HG03196 (cell line): ENCODE results near the gene RESF1.

Experiments
- ATAC-seq: cut with Tn5 transposase; IDR thresholded peaks from one replicate; pipeline ENCODE4 v1.9.1; 2021; ENCODE audit not compliant: unreplicated experiment

RESF1 gene

DNA sequence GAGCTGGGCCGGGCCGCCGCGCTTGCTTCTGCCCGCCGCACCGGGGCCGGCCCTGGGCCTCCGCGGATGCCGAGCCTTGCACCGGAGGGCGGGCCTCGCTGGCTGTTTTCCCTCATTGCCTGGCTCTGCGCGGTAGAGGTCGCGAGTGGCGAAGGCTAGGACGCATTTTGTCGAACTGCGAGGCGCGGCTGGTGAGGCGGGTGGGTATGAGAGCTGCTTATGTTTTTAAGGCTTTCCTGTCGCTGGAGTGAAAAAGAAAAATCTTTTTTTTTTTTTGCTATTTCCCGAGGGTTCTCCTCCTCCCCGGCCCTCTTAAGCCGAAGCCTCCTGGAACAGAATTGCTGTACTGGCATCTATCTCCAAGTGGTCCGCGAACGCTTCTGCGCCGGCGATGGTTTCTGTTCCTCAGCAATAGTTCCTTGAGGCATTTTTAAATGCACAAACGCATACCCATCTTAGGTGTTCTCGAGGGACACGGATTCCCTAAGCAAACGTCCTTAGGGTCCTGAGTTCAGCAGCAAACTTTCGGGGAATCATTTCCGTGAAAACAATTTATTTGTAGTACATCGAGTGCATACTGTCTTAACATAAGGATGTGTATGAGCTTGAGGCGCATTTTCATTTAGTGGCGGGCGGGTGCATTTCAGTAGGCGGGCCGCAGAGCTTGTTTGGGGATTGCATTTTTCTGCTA lies 631 bp downstream of the RESF1 start:
- peak; percentile 41 for ATAC-seq

DNA sequence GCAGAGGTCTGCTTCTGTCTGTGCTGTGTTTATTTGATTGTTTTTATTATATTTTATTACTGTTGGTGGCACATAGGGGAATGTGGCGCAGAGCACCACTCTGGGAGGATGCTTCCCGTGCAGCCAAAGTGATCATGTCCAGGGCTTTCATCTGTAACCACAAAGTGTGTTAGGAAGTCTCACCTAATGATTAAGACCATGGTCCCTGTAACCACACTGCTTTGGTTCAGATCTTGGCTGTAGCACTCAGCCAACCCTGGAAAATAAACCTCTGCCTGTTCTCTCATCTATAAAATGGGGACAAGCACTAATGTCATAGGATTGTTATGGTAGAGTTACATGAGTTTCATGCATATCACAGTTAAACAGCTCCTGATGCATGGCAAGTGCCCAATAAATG lies 1.9 kb downstream of the RESF1 start:
- ATAC-seq = no peak

DNA sequence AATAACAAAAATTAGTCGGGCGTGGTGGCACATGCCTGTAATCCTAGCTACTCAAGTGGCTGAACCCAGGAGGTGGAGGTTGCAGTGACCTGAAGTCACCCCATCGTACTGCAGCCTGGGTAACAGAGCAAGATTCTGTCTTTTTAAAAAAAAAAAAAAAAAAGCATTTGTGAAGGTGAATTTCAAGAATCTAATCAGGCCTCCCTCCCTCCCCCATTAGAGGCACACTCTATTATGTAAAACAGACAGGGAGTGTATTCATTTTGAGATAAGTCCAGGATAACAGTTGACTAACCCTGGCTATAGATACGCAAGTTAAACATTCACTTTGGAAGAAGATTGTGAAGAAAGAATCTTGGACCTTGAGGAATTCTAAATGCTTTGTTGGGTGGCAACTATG lies 2.9 kb downstream of the RESF1 start:
- no peak for ATAC-seq

DNA sequence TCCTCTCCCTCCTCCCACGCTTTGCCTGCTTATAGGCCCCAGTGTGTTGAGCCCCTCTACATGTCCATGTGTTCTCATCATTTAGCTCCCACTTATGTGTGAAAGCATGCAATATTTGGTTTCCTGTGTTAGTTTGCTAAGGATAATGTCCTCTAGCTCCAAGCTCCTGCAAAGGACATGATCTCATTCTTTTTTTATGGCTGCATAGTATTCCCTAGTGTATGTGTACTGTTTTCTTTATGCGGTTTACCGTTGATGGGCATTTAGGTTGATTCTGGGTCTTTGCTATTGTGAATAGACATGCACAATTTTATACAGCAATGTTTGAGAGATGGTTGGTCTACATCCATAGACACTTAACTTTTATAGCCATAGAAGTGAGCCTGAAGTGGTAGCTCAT lies 5.1 kb downstream of the RESF1 start:
- ATAC-seq = no peak

DNA sequence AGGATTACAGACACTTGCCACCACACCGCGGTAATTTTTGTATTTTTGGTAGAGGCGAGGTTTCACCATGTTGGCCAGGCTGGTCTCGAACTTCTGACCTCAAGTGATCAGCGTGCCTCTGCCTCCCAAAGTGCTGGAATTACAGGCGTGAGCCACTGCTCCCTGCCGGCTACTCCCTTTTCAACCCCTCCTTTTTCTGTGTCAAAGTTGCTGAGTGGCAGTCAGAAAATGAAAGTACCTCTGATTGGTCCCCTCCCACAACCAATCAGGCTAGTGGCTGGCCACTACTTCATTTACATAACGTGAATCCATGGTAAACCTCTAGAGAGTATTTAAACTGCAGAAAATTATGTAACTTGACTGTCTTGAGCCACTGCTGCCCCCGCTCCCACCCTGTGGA lies 5.9 kb downstream of the RESF1 start:
- no peak for ATAC-seq

DNA sequence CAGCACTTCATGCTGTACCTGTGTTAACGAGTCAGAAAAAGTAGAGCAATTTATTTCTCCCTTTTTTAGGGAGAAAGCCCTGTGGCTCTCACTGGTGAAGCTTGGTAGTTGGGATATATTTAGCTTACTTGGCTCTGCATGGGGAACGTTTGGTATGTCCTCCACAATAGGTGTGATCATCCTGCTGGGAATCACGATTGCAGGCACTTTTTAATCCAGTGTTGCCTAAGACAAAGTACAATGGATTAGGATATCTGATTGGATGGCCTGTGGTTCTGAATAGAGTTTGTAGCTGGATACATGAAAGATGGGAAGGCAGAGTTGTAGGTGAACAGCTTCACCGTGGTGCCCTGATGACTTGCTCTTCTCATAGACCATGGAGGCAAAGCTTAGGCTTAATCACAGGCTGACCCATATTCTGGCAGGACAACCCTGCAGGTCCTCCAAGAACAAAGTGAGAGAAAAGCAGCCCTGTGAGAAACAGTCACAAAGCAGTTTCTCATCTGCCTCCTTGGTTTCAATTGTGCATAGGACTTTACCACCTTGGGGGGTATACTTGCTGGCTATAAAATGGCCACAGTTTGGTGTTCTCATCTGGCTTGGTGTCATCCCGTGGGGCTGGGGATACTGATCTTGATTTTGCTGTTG lies 7.5 kb downstream of the RESF1 start:
- no peak for ATAC-seq

DNA sequence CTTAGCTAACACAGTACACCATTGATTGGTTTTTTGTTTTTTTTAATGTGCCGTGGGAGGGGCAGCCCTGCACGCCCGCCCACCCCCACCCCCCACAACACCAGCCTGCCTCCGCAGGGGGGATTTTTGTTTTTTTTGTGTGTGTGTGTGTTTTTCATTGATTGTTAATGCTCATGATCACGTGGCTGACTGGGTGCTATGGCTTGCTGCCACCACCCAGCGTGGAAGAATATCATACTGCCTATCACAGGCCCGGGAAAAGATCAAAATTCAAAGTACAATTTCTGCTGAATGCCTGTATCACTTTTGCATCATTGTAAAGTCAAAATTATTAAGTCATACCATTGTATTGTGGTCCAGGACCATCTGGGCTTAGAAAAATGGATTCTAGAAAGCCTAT lies 8.3 kb downstream of the RESF1 start:
- ATAC-seq = no peak

DNA sequence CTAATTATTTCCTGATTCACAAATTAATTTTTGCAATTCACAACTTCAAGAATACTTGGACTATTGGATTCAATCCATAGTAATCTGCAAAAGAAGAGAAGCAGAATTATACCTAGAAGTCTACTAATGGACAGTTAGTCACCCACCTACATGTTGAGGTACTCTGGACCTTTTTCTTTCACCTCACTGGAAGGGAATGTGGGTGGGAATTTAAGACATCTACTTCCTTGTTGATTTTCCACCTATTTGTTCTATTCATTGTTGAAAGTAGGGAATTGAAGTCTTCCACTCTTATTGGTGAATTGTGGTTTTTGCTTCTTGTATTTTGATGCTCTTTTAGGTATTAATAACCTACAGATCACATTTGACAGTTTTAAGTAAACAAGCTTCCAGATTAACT lies 11.0 kb downstream of the RESF1 start:
- no peak for ATAC-seq

DNA sequence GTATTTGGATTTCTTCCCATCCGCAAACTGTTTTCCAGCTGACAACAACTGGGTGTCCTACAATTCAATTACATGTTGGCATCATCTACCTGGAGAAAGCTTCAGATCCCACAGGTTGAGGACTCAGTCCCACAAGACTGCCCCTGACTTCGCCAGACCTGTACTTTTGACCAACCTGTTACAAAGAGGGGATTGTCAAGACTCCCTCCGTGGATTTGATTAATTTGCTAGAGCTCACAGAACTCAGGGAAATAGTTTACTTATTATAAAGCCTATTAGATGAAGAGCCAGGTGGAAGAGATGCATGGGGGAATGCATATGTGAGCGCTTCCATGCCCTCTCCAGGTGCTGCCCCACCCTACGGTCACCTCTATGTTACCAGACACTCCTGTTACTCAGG lies 14.6 kb downstream of the RESF1 start:
- no peak for ATAC-seq

DNA sequence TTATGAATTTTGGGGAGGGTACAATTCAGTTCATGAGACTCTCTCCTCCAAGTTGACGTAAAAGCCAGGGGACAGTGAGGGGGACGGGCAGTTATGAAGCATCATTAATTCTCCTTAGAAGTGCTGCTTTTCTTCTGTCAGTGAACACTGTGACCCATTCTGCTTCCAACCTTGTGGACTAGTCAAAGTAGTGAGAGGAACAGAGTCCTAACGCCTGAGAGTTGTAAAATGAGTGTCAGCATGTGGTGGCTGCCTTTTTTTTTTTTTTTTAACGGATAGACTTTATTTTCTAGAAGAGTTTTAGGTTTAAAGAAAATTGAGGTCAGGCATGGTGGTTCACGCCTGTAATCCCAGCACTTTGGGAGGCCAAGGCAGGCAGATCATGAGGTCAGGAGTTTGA lies 15.5 kb downstream of the RESF1 start:
- no peak for ATAC-seq

DNA sequence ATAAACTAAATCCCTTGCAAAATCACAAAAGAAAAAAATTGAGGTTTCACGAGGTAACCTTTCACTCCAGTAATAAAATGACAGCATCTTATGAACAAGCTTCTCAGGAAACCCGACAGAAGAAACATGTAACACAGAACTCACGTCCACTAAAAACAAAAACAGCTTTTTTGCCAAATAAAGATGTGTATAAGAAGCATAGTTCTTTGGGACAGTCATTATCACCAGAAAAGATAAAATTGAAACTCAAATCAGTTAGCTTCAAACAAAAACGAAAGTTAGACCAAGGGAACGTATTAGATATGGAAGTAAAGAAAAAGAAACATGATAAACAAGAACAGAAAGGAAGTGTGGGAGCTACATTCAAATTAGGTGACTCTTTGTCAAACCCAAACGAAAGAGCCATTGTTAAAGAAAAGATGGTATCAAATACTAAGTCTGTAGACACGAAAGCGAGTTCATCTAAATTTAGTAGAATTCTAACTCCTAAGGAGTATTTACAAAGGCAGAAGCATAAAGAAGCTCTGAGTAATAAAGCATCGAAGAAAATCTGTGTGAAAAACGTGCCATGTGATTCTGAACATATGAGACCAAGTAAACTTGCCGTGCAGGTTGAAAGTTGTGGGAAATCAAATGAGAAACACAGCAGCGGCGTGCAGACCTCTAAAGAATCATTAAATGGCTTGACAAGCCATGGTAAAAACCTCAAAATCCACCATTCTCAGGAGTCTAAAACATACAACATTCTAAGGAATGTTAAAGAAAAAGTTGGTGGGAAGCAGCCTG lies 25.8 kb downstream of the RESF1 start:
- no peak for ATAC-seq

DNA sequence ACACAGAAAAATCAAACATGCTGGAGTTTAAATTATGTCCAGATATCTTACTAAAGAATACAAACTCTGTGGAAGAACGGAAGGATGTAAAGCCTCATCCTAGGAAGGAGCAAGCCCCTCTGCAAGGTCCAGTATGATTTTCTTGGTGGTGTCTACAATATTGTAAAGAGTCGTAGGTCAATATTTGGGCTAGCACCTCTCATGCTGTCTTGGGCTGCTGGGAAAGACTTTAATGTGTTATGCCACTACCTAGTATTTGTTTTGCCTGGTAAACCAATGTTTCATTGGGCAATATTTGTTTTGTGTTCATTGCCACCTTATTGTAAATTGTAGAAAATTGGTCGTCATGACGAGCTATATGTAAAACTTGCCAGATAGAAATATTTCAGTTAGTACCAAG lies 26.6 kb downstream of the RESF1 start:
- ATAC-seq = no peak

DNA sequence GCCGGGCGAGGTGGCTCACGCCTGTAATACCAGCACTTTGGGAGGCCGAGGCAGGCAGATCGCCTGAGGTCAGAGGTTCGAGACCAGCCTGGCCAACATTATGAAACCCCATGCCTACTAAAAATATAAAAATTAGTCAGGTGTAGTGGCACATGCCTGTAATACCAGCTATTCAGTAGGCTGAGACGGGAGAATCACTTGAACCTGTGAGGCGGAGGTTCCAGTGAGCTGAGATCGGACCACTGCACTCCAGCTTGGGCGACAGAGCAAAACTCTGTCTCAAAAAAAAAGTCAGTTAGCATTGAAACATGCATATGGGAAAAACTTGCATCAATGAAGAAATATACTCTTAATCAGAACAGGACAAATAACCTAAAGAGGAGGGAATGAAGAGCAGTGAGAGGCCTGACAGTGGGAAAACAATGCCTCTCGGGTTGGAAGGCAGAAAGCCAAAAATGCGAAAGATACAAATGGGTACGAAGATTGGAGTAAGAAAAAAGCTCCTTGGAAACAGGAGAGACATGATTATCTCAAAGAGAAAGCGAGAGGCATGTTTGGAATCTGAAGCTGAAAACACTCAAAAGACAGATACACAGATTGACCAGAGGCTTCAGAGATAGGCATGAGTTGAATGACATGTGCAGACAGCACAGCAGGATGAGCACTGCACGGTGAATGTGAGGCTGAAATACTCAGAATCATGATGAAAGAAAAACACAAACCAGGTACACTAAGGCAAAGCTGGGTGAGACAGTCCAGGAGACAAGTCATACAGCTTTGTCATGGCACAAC lies 30.6 kb downstream of the RESF1 start:
- no peak for ATAC-seq

DNA sequence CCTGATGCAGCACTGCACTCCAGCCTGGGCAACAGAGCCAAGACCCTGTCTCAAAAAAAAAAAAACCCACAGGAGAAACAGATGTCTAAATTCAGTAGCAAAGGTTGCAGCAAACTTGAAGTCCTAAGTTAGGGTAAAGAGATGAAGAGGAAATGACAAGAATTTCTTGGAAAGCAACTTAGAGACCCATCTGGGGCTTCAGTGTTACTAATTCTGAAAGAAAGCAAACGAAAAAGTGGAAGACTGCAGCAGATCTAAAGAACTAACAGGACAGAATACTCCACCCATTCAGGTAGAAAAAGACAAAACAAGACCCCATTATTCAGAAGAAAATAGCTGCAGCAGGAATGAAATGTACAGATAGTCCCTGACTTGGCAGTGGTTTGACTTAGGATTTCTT lies 31.9 kb downstream of the RESF1 start:
- ATAC-seq = no peak

DNA sequence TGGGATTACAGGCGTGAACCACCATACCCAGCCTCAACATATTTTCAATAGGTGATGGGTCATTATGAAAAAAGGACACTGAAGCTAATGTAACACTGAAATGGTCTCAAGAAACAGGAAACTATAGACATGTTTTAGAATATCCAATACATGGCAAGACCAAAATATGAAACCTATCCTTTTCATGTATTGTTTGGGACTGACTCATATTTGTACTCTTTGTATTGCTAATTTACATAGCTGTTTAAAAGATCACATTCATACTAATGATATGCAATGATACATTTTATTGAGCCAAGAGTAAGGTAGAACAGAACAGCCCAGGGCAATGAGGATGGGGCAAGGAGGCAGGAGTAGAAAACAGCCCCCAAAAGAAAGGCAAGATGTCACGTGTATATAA lies 32.6 kb downstream of the RESF1 start:
- ATAC-seq = no peak

DNA sequence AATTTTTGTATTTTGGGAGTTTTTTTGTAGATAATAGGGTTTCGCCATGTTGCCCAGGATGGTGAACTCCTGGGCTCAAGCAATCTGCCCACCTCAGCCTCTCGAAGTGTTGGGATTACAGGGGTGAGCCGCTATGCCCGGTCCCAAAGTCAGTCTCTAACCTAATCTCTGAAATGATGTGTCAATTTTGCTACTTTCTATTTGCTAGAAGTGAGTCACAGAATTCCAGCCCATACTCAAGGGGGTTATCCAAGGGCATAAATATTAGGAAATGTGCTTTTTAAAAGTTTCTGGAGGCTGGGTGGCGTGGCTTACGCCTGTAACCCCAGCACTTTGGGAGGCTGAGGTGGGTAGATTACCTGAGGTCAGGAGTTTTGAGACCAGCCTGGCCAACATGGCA lies 40.5 kb downstream of the RESF1 start:
- ATAC-seq = no peak

DNA sequence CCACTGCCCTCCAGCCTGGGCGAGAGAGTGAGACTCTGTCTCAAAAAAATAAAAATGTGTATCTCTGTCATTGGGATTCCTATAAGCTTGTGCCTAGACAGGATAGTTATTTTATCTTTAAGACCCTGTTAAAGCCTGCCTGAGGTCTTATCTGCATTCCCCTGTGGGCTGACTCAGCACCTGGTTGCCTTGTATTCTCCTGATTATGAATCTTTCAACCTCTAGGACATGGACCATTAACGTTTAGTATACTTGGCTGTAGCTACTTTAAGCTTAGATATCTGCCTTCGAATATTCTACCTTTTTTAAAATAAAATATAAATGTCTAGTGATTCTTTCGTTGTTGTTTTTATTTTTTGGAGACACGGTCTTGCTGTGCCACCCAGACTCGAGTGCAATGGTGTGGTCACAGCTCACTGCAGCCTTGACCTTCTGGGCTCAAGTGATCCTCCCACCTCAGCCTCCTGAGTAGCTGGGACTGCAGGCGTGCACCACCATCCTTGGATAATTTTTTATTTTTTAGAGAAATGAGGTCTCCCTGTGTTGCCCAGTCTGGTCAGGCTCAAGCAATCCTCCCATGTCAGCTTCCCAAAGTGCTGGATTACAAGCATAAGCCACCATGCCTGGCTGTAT lies 41.3 kb downstream of the RESF1 start:
- no peak for ATAC-seq

DNA sequence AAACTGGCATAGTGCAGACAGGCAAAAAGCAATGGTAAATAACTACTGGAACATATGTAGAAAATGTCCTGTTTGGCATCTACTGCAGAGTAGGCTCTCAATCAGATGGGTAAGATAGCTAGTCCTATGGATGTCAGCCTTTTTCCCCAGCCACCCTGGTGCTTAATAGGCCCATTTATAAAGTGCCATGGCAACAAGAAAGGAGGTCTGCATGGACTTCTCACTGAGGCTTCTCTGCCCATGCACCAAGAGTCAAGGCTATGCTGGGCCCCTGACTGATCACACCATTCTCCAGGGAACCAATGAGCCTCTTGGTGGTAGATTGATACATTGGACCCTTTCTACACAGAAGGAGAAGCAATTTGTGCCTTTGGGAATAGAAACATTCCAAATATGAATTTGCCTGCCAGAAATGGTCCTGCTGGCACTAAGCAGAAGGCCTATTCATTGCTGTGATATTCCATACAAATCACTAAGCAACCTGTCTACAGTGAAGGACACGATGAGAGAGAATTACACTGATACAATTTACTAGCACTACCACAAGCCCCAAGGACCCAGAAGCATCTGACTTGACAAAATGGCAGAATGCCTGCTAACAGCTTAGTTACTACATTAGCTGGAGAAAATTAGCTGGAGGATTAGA lies 43.8 kb downstream of the RESF1 start:
- ATAC-seq = no peak

DNA sequence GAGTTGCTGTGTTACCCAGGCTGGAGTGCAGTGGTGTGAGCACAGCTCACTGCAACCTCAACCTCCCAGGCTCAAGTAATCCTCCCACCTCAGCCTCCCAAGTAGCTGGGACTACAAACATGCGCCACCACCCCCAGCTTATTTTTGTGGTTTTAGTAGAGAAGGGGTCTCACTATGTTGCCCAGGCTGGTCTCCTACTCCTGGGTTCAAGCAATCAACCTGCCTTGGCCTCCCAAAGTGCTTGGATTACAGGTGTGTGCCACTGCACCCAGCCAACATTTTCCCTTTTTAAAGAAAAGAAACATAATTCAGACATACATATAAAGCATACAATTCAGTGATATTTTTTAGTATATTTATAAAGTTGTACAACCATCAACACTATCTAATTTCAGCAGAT lies 44.4 kb downstream of the RESF1 start:
- no peak for ATAC-seq

DNA sequence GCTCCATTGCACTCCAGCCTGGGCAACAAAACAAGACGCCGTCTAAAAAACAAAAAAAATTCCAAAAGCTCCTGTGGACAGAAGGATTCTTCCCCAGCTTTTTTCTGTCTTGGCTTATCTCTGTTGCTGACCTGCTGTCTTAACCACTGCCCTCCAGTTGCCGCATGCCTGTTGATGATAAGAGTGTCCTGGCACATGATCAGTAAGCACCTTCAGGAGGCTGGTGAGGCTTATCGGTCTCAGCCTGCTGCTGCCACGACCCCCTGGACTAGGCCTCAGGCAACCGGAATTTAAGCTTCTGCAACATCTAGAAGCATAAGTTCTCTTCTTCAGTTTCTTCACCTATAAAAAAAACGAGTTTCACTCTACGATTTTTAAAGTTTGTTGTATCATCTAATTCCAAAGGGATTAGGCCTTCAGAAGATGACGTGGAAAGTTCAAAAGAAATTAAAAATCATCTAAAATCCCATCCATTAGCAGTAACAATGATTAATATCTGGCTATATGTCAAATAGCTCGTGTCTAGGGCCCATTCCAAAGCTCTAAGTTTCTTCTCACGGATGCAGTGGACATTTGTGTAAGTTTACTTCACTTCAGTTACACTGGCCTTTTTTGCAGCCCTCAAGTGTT lies 46.4 kb downstream of the RESF1 start:
- ATAC-seq = no peak
